ENCODE data around the gene ONECUT3.

GRCh38 chr19:1762243-1763117 is 9.2 kb downstream of the ONECUT3 start:
- no peak for TF ChIP-seq POLR2A (IDR thresholded peaks at IDR 0.05)
- TF ChIP-seq EP300 (IDR thresholded peaks at IDR 0.05) = no peak
- no peak for TF ChIP-seq CTCF (IDR thresholded peaks at IDR 0.05)
